GM19452 (cell line): ENCODE results near the gene PRKN.

Experiments
- ATAC-seq: cut with Tn5 transposase; IDR thresholded peaks from one replicate; pipeline ENCODE4 v1.9.1; 2021; ENCODE audit not compliant: unreplicated experiment

The PRKN gene

GRCh38 chr6:162388383-162388777 lies 339.2 kb downstream of the PRKN start:
- ATAC-seq, result no peak

GRCh38 chr6:162387718-162388382 lies 339.7 kb downstream of the PRKN start:
- no peak for ATAC-seq

DNA sequence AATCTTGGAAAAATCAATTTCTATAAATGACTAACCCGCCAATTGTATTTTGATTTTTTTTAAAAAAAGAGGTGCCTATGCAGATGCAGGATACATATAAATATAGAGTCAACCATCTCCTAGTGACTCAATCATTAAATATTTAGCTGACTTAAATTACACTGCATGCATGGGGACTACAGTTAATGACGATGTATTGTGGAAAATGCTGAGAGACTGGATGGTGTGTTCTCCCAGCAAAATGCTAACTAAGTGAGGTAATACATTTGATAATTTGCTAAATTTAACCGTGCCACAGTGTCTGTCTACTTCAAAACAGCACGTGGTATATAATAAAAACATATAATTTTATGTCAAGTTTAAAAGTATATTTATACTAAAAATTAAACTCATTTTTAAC lies 341.6 kb downstream of the PRKN start:
- ATAC-seq, result no peak

- ATAC-seq, result no peak
Observed at GRCh38 chr6:162379757-162380409, 347.7 kb downstream of the PRKN start.

DNA sequence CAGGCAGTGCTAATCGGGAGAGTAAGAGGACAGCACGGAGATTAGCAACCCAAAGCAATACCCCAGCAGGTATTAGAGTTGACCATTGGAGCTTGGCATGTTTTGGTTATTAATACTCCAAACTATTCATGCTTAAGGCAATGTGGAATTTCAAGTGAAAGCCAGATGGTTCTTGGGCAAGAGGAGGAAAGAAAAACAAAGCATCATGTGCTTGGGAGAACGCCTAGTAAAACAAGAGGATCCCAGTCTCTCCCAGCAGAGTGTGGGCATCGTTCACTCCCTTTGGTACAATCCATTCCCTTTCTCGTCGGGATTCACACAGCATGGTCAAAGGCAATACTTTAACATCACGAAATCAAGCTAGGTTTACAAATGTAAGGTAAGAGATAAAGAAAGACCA lies 349.8 kb downstream of the PRKN start:
- no peak for ATAC-seq

- no peak for ATAC-seq
Observed at GRCh38 chr6:162373868-162374267, 353.7 kb downstream of the PRKN start.

GRCh38 chr6:162373192-162373591 lies 354.4 kb downstream of the PRKN start:
- ATAC-seq, result no peak

DNA sequence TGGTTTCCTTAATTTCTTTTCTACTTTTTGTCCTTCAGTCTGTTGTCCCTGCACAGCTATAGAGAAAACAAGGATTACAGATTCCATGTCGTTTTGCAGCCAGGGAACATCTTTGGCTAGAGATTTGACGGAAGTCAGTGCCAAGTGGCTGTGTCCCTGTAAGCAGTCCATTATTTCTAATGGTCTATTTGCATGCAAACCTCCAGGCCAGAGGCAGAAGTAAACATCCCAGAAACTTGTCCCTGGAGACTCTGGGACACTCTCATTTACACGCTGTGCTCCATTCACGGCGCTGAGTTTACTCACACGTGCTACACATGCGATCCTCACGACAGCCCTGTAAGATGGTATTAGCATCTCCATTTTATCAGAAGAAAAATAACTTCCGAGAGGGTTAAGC lies 355.5 kb downstream of the PRKN start:
- no peak for ATAC-seq

GRCh38 chr6:162371121-162371520 lies 356.4 kb downstream of the PRKN start:
- ATAC-seq, result no peak

DNA sequence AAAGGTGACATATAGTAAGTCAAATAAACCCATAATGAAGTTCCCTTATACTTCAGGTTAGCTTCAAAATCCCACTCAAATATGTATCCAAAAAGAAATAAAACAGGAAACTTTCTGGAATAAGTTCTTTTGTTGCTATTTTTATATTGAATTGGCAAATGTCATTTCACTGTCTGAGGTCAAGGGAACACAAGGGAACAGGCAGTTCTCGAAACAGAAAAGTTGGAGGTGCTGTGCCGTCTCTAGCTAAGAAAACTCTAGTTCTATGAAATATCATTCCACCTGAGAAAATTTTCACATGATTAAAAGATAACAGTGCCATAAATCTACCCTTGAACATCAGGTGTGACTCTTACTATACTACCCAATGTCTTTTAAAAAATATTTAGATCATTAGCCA lies 358.5 kb downstream of the PRKN start:
- ATAC-seq, result no peak

DNA sequence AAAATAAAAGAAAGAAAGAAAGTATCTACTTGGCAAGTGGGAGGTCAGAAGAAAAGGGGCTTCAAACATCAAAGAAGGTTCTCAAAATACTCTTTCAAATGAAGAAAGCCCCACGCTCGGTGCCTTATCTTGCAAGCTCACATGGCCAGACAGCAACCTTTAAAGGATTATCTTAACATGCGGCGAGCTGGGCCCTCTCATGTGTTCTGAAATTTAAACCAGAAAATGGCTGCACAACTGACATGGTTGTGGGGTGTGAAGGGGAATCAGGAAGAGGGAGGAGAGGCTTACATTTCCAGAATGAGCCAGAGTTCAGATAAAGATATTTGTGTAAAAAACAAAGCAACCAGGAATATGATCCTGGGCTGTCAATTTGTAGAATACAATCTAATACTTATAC lies 363.1 kb downstream of the PRKN start:
- ATAC-seq, result no peak

DNA sequence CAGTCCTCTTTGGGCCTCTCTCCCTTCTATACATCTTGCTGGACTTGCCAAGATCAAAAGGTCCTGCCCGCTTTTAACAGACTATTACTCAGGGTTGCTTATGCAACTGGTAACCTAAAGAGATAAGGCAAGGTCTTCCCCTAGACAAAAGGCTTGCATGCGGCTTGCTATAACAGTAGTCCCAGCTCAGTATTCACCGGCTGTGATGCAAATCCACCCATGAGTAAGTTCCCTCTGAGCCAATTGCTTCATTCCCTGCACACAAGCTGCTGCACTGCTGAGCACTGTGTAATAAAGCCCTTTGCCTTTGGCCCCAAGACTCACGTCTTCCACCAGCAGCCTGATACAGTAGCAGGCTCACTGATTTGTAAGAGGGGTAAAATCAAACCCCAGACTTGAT lies 363.8 kb downstream of the PRKN start:
- ATAC-seq, result no peak

DNA sequence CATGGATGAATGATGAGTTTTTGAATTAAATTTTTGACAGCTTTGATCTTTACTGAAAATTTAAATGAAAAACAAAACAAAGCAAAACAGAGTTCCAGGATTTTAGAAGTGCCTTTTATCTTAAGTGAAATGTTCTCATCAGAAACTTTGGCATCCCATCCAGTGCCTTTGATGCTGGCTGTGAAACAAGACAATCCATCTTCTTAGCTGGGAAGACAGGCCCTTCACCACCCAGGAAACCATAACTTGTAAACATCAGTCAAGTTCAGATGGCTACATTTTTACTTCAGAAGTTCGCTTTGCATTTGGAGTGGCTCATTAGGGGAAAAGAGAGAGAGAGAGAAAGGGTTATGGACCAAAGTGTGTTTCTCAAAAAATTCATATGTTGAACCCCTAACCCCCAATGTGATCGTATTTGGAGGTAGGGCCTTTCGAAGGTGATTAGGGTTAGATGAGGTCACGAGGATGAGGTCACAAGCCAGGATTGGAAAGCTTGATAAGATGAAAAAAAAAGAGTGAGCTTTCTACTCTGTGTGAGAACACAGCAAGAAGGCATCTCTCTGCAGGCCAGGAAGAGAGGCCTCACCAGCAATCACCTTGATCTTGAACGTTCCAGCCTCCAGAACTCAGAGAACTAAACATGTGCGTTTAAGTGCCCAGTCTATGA lies 366.5 kb downstream of the PRKN start:
- no peak for ATAC-seq

DNA sequence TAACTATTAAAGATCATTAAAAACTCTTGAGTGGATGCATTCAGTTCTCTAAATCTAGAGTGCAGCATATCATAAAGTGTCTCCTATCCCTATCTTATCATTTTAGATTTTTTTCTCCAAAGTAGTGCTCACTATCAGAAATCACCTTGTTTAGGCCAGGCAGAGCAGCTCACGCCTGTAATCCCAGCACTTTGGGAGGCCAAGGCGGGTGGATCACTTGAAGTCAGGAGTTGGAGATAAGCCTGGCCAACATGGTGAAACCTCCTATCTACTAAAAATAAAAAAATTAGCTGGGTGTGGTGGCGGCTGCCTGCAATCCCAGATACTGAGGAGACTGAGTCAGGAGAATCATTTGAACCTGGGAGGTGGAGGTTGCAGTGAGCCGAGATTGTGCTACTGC lies 368.9 kb downstream of the PRKN start:
- ATAC-seq, result no peak

- ATAC-seq, result no peak
Observed at GRCh38 chr6:162345051-162345511, 382.5 kb downstream of the PRKN start.

GRCh38 chr6:162344646-162345010 lies 382.9 kb downstream of the PRKN start:
- ATAC-seq, result no peak

DNA sequence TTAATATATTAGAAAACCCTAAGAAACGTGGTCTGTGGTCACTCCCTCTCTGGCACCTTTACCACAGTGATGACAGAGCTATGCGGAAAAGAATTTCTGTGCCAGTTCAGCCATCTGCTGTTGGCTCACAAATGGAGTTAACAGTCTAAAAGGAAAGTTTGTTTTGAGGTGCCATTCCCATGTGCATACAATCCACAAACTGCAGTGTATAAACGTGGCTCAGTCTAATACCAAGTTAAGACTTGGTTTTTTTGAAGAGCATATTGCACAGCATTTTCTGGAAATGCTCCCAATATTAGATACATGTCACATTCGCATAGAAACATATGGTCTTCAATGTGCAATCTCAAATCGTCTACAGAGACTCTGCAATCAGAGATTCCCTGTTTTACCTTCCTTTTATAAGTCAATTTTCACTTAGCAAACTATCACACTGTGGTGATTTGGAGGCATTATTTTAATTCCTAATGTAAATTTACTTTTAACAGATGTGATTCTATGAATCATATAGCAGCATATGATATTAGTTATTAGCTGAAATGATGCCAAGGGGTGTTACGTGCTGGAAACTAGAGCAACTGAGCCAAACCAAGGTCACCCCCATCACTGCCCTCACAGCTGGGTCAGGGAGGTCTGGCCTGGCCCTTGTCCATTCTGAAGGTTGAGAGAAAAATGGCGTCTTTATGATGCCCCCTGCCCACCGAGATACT lies 383.5 kb downstream of the PRKN start:
- no peak for ATAC-seq

DNA sequence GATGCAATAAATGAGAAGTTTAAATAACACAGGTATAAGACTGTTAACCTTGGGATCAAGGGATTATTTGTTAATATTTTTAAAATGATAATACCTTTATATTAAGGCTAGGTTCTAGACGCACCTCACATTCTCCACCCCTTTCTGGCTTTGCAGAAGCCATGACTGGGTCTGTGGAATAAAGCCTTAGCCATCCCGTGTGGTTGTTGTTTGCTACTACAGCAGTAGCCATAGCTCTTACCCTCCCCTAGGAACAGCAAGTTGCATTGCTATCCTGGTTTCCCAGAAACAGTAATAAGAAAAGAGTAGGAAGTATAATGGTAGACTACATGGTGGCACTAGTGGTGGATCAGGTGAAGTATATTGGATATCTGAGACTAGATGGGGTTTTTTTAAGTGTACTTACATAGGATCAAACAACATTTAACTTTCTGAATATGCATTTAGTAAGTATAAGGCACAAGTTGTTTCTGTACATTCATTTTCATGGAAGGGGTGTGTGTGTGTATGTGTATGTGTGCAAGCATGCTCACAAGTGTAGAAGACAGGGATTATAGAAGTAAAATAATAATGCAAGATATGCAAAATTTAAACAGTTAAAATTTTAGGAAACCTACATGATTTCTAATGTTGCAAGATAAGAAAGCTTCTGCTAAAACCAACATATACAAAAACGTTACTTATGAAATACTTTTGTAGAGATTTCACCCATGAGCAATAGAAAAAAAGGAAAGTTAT lies 384.2 kb downstream of the PRKN start:
- ATAC-seq, result no peak

- no peak for ATAC-seq
Observed at GRCh38 chr6:162337412-162337811, 390.2 kb downstream of the PRKN start.

GRCh38 chr6:162336359-162336758 lies 391.2 kb downstream of the PRKN start:
- no peak for ATAC-seq

GRCh38 chr6:162332365-162332764 lies 395.2 kb downstream of the PRKN start:
- ATAC-seq, result no peak
